ENCODE measurements around the gene ZNF423.

ZNF423 gene

DNA sequence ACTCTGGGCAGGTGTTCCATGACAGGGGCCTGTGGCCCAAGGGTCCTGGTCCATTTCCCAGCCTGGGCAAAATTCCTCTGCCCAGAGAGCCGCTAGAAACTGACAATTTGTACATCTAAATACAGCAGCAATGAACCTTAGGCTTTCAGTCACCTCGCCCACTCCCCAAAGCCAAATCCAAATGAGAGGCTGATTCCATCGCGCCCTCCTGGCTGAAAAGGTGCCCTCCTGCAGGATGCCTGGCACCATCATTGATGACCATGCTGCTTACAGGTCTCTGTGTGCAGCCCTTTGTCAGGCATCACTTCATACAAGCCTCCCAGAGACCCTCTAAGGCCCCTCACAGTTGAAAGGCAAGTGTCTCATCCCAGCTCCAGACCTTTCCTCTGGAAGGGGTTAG is 367.6 kb downstream of the ZNF423 start:
- DNase-seq (ENCODE audit: low read depth in 1 of 2, low spot score in 1 of 2): no peak

GRCh38 chr16:49487746-49488145 is 368.2 kb downstream of the ZNF423 start:
- no peak for DNase-seq (ENCODE audit: low read depth in 1 of 2, low spot score in 1 of 2)

GRCh38 chr16:49486400-49486799 is 369.5 kb downstream of the ZNF423 start:
- DNase-seq (ENCODE audit: low read depth in 1 of 2, low spot score in 1 of 2): no peak

DNA sequence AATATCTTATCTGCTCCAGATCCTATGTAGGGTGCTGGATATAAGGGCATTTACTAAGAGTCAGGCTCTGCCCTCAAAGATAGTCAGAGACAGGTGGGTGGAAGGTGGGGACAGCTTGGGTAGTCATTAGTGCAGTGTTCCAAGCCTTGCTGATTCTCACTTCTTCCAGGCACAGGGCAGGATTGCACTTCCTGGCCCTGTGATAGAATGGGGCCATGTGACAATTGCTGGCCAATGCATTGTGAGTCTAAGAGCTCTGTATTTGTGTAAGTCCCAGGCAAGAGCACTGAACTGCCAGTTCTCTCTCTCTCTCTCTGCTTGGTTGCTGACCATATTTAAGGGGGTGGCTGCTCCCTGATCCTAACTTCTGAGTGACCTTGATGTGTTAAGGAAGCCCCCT is 370.2 kb downstream of the ZNF423 start:
- no peak for DNase-seq (ENCODE audit: low read depth in 1 of 2, low spot score in 1 of 2)

GRCh38 chr16:49484936-49485335 is 371.0 kb downstream of the ZNF423 start:
- no peak for DNase-seq (ENCODE audit: low read depth in 1 of 2, low spot score in 1 of 2)

DNA sequence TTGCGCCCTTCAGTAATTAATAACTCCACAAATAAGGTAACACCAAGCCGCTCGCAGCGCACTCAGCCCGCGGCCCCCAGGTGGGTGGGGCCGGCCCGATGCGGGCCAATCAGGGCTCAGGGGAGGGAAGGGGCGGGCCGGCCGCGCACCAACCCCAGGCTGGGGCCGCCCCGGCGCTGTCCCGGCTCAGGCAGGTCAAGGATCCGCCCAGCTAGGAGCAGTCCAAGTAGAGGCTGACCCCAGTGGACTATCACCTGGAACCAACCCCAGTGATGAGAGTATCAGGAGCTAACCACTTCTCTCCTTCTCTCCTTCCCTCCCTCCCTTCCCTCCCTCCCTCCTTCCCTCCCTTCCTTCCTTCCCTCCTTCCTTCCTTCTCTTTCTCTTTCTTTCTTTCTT is 371.5 kb downstream of the ZNF423 start:
- no peak for DNase-seq (ENCODE audit: low read depth in 1 of 2, low spot score in 1 of 2)

- DNase-seq (ENCODE audit: low read depth in 1 of 2, low spot score in 1 of 2): no peak
Measured at GRCh38 chr16:49483651-49484450, 372.1 kb downstream of the ZNF423 start.

- no peak for DNase-seq (ENCODE audit: low read depth in 1 of 2, low spot score in 1 of 2)
Measured at GRCh38 chr16:49483251-49483650, 372.7 kb downstream of the ZNF423 start.

DNA sequence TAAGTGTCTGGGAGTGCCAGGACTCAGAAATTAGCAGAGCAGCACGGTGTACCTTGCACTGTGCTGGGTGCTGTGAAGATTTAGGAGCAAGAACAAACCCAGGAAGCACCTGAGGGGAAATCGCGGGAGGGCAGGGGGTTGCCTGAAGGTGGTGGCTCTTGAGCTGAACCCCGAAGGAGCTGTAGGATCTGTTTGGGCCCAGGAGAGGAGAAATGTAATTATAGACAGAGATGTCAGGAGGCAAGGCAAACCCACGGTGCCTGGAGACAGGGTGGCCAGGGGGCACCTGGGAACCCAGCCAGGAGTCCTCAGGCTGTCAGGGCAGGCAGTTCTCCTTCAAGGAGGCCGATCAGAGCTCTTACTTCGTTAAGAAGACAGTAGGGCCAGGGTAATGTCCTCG is 373.2 kb downstream of the ZNF423 start:
- DNase-seq (ENCODE audit: low read depth in 1 of 2, low spot score in 1 of 2): no peak

- no peak for DNase-seq (ENCODE audit: low read depth in 1 of 2, low spot score in 1 of 2)
Measured at GRCh38 chr16:49478616-49479015, 377.3 kb downstream of the ZNF423 start.

- no peak for DNase-seq (ENCODE audit: low read depth in 1 of 2, low spot score in 1 of 2)
Measured at GRCh38 chr16:49478107-49478506, 377.8 kb downstream of the ZNF423 start.

DNA sequence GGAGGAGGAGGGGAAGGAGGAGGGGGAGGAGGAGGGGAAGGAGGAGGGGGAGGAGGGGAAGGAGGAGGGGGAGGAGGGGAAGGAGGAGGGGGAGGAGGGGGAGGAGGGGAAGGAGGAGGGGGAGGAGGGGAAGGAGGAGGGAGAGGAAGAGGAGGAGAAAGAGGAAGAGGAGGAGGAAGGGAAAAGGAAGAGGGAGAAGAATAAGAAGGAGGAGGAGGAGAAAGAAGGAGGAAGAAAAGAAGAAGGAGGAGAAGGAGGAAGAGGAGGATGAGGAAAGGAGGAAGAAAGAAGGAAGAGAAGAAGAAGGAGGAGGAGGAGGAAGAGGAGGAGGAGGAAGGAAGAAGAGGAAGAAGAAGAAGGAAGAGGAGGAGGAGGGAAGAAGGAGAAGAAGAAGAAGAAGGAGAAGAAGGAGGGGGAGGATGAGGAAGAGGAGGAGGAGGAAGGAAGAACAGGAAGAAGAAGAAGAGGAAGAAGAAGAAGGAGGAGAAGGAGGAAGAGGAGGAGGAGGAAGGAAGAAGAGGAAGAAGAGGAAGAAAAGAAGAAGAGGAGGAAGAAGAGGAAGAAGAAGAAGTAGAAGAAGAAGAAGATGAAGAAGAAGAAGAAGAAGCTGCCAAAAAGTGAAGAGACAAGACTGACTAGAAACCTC is 378.5 kb downstream of the ZNF423 start:
- DNase-seq (ENCODE audit: low read depth in 1 of 2, low spot score in 1 of 2): no peak

- DNase-seq (ENCODE audit: low read depth in 1 of 2, low spot score in 1 of 2): no peak
Measured at GRCh38 chr16:49474741-49475140, 381.2 kb downstream of the ZNF423 start.

DNA sequence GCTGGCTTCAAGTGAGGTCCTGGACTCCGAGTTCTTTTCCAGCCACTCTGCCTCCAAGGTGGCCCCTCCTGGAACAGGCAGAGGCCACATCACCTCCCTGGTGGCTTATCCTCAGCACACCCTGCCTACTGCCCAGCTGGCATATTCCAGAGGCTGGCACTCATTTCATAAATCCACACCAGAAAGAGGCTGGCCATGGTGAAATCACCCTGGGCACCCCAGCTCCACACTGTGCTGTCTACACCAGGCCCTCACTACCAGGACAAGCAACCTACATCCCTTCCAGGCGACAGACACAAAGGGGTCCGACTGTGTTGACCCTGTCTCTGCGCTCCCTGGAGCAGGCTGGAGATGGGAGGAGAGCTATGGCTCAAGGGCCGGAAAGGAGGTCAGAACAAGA is 382.1 kb downstream of the ZNF423 start:
- no peak for DNase-seq (ENCODE audit: low read depth in 1 of 2, low spot score in 1 of 2)

DNA sequence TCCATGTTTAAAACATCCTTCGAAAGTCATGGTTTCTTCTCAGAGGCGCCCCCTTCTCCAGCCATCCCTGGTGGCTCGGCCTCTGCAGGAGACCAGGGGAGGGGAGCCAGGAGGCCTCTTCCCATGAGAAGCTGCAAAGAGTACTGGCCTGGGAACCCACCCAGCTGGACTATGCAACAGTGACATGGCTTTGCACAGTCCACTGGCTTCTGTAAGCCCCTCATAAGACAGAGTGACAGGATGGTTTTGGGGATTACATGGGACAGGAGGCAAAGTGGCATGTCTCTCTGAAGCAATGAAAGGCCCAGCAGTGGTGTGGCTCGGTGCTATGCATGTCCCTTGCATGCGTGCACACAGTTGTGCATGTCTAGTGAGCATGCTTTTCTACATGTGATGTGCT is 382.8 kb downstream of the ZNF423 start:
- no peak for DNase-seq (ENCODE audit: low read depth in 1 of 2, low spot score in 1 of 2)

- no peak for DNase-seq (ENCODE audit: low read depth in 1 of 2, low spot score in 1 of 2)
Measured at GRCh38 chr16:49472598-49472997, 383.3 kb downstream of the ZNF423 start.

GRCh38 chr16:49471038-49471727 is 384.7 kb downstream of the ZNF423 start:
- no peak for DNase-seq (ENCODE audit: low read depth in 1 of 2, low spot score in 1 of 2)

GRCh38 chr16:49470513-49470991 is 385.4 kb downstream of the ZNF423 start:
- no peak for DNase-seq (ENCODE audit: low read depth in 1 of 2, low spot score in 1 of 2)

GRCh38 chr16:49469930-49470451 is 385.9 kb downstream of the ZNF423 start:
- no peak for DNase-seq (ENCODE audit: low read depth in 1 of 2, low spot score in 1 of 2)

- DNase-seq (ENCODE audit: low read depth in 1 of 2, low spot score in 1 of 2): no peak
Measured at GRCh38 chr16:49469311-49469670, 386.6 kb downstream of the ZNF423 start.

DNA sequence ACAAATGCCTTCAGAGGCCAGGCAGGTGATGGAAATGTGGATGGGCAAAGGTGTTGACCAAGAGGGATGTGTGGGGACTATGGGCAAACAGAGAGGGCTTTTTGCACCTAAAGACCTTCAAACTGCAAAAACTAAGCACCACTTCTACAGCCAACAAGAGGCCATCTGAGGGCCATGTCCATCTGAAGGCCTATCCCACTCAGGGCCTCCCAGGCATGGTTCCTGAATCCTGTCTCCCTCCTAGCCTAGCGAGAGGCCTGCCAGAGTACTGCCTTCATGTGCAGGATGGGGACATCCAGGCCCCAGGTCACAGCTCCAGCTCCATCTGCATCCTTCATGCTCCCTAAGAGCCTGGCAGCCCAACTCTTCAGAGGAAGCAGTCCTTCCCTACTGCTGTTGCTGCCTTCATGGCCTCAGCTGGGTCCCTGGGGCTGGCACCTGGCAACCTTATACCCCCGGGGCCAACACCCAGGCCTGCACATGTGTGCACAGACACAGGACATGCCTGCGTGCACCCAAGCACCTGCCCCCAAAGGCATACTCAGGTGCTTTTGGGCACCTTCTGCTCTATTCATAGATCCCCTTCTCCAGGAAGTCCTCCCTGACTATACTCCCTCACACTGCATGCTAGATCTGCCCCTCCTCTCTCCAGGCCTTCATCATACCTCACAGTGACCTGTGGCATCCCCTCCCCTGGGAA is 387.2 kb downstream of the ZNF423 start:
- DNase-seq (ENCODE audit: low read depth in 1 of 2, low spot score in 1 of 2): no peak
